DND-41 (cell line): ENCODE data around the gene MSANTD1.

Source experiments
- ATAC-seq: fragments of 200-7000 bp; cut with Tn5 transposase; 3 replicates; pipeline ENCODE4 v1.9.1; 2021; ENCODE audit warnings: low read depth; ENCODE audit not compliant: insufficient read depth
- DNase-seq: peaks from one replicate; pipeline ENCODE4 v3.0.0-alpha.2; 2020
- H2AFZ ChIP-seq: 2 replicates; pipeline ENCODE4 v1.6.0; 2012; ENCODE audit warnings: low read depth, low read length
- H3K27ac ChIP-seq: 2 replicates; pipeline ENCODE4 v1.5.1; 2012; ENCODE audit warnings: low read length, inconsistent platforms
- H3K27me3 ChIP-seq: fragments of 200-600 bp; sonication (generic); 2 replicates; pipeline ENCODE4 v1.6.0; 2012; ENCODE audit warnings: low read length, mild to moderate bottlenecking, inconsistent platforms; ENCODE audit not compliant: insufficient read depth, poor library complexity
- H3K36me3 ChIP-seq: 2 replicates; pipeline ENCODE4 v1.5.1; 2012; ENCODE audit warnings: low read length, inconsistent platforms; ENCODE audit not compliant: insufficient read depth
- H3K4me1 ChIP-seq: 2 replicates; pipeline ENCODE4 v1.5.1; 2012; ENCODE audit warnings: mild to moderate bottlenecking, low read length; ENCODE audit not compliant: insufficient read depth
- H3K4me2 ChIP-seq: 2 replicates; pipeline ENCODE4 v1.6.0; 2012; ENCODE audit warnings: mild to moderate bottlenecking, moderate library complexity, low read length, inconsistent platforms; ENCODE audit not compliant: insufficient read depth
- H3K4me3 ChIP-seq, 2 experiments: fragments of 200-600 bp in 1 of 2; shearing (Covaris generic) in 1 of 2; 2 replicates each; pipeline ENCODE4 v1.5.1; 2012 to 2016; ENCODE audit warnings: inconsistent platforms in 2 of 2, low read length in 2 of 2, mild to moderate bottlenecking in 2 of 2, low read depth in 1 of 2, moderate library complexity in 1 of 2
- H3K79me2 ChIP-seq: 2 replicates; pipeline ENCODE4 v1.6.0; 2012; ENCODE audit warnings: low read length, inconsistent platforms; ENCODE audit not compliant: insufficient read depth
- H3K9ac ChIP-seq: 2 replicates; pipeline ENCODE4 v1.6.0; 2012; ENCODE audit warnings: low read depth, mild to moderate bottlenecking, inconsistent platforms, low read length, moderate library complexity
- H3K9me3 ChIP-seq: 2 replicates; pipeline ENCODE4 v1.5.1; 2012; ENCODE audit warnings: low read length, moderate library complexity, mild to moderate bottlenecking, inconsistent platforms; ENCODE audit not compliant: insufficient read depth, severe bottlenecking
- H4K20me1 ChIP-seq: 2 replicates; pipeline ENCODE4 v1.6.0; 2012; ENCODE audit warnings: low read length; ENCODE audit not compliant: insufficient read depth
- EZH2 ChIP-seq: IDR thresholded peaks from 3 replicates; pipeline ENCODE4 v1.6.1; 2012; ENCODE audit warnings: borderline replicate concordance, low read depth, mild to moderate bottlenecking, moderate library complexity, low read length, inconsistent platforms; ENCODE audit not compliant: severe bottlenecking
- TF ChIP-seq, protein P1 (sequence below): IDR thresholded peaks from 2 replicates; pipeline ENCODE4 v1.5.1; 2012; ENCODE audit warnings: borderline replicate concordance, low read length, moderate library complexity, mild to moderate bottlenecking; ENCODE audit not compliant: poor library complexity, severe bottlenecking; ENCODE audit errors: extremely low read depth

MSANTD1 gene

DNA sequence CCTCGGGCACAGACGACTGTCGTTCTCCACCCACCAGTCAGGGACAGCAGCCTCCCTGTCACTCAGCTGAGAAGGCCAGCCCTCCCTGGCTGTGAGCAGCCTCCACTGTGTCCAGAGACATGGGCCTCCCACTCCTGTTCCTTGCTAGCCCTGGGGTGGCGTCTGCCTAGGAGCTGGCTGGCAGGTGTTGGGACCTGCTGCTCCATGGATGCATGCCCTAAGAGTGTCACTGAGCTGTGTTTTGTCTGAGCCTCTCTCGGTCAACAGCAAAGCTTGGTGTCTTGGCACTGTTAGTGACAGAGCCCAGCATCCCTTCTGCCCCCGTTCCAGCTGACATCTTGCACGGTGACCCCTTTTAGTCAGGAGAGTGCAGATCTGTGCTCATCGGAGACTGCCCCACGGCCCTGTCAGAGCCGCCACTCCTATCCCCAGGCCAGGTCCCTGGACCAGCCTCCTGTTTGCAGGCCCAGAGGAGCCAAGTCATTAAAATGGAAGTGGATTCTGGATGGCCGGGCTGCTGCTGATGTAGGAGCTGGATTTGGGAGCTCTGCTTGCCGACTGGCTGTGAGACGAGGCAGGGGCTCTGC is 7.9 kb upstream of the MSANTD1 start:
- H3K79me2 ChIP-seq: no peaks in the 10 kb centered on the region
- H3K36me3 ChIP-seq: peaks cover 45% of the 10 kb centered on the region
- no peaks in the 10 kb centered on the region for H3K4me1 ChIP-seq
- no peak overlapping the region for H3K4me3 ChIP-seq
- no peaks in the 10 kb centered on the region for H3K27me3 ChIP-seq
- TF ChIP-seq EZH2: no peak
- TF ChIP-seq, protein P1, sequence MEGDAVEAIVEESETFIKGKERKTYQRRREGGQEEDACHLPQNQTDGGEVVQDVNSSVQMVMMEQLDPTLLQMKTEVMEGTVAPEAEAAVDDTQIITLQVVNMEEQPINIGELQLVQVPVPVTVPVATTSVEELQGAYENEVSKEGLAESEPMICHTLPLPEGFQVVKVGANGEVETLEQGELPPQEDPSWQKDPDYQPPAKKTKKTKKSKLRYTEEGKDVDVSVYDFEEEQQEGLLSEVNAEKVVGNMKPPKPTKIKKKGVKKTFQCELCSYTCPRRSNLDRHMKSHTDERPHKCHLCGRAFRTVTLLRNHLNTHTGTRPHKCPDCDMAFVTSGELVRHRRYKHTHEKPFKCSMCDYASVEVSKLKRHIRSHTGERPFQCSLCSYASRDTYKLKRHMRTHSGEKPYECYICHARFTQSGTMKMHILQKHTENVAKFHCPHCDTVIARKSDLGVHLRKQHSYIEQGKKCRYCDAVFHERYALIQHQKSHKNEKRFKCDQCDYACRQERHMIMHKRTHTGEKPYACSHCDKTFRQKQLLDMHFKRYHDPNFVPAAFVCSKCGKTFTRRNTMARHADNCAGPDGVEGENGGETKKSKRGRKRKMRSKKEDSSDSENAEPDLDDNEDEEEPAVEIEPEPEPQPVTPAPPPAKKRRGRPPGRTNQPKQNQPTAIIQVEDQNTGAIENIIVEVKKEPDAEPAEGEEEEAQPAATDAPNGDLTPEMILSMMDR: no peak
- H3K27ac ChIP-seq: no peak overlapping the region
- no peak overlapping the region for H3K4me2 ChIP-seq
- ATAC-seq (no peak), DNase-seq (no peak)
- peaks cover 9% of the 10 kb centered on the region; the same call in 1 of the 2 replicates for H4K20me1 ChIP-seq
- no peak overlapping the region for H2AFZ ChIP-seq
- H3K9me3 ChIP-seq: no peaks in the 10 kb centered on the region
- no peak overlapping the region for H3K9ac ChIP-seq

DNA sequence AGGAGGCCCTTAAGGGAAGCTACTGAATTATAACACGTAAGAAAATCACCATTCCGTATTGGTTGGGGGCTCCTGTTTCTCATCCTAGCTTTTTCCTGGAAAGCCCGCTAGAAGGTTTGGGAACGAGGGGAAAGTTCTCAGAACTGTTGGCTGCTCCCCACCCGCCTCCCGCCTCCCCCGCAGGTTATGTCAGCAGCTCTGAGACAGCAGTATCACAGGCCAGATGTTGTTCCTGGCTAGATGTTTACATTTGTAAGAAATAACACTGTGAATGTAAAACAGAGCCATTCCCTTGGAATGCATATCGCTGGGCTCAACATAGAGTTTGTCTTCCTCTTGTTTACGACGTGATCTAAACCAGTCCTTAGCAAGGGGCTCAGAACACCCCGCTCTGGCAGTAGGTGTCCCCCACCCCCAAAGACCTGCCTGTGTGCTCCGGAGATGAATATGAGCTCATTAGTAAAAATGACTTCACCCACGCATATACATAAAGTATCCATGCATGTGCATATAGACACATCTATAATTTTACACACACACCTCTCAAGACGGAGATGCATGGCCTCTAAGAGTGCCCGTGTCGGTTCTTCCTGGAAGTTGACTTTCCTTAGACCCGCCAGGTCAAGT is 6.9 kb upstream of the MSANTD1 start:
- DNase-seq: no peak
- H3K27me3 ChIP-seq: no peaks in the 10 kb centered on the region
- H4K20me1 ChIP-seq: peaks cover 15% of the 10 kb centered on the region
- H3K36me3 ChIP-seq: peaks cover 36% of the 10 kb centered on the region
- ATAC-seq: no peak
- no peaks in the 10 kb centered on the region for H3K79me2 ChIP-seq
- H3K4me2 ChIP-seq: no peak overlapping the region
- no peak overlapping the region for H2AFZ ChIP-seq
- H3K9ac ChIP-seq: no peak overlapping the region
- H3K9me3 ChIP-seq: no peaks in the 10 kb centered on the region
- no peaks in the 10 kb centered on the region for H3K4me1 ChIP-seq
- TF ChIP-seq, protein P1: no peak
- TF ChIP-seq EZH2: no peak
- no peak overlapping the region for H3K27ac ChIP-seq
- H3K4me3 ChIP-seq: no peak overlapping the region

DNA sequence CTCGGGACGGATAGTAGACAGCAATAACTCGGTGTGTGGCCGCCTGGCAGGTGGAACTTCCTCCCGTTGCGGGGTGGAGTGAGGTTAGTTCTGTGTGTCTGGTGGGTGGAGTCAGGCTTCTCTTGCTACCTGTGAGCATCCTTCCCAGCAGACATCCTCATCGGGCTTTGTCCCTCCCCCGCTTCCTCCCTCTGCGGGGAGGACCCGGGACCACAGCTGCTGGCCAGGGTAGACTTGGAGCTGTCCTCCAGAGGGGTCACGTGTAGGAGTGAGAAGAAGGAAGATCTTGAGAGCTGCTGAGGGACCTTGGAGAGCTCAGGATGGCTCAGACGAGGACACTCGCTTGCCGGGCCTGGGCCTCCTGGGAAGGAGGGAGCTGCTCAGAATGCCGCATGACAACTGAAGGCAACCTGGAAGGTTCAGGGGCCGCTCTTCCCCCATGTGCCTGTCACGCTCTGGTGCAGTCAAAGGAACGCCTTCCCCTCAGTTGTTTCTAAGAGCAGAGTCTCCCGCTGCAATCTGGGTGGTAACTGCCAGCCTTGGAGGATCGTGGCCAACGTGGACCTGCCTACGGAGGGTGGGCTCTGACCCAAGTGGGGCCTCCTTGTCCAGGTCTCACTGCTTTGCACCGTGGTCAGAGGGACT is 5.7 kb upstream of the MSANTD1 start:
- H3K9ac ChIP-seq: no peak overlapping the region
- H2AFZ ChIP-seq: no peak overlapping the region
- H3K36me3 ChIP-seq: peaks cover 32% of the 10 kb centered on the region
- no peaks in the 10 kb centered on the region for H3K9me3 ChIP-seq
- DNase-seq (no peak), ATAC-seq (no peak)
- H3K4me1 ChIP-seq: no peaks in the 10 kb centered on the region
- TF ChIP-seq, protein P1: no peak
- TF ChIP-seq EZH2: no peak
- no peak overlapping the region for H3K4me3 ChIP-seq
- no peaks in the 10 kb centered on the region for H3K79me2 ChIP-seq
- no peak overlapping the region for H3K27ac ChIP-seq
- H4K20me1 ChIP-seq: peaks cover 15% of the 10 kb centered on the region
- no peak overlapping the region for H3K4me2 ChIP-seq
- no peaks in the 10 kb centered on the region for H3K27me3 ChIP-seq
